Endometrium (tissue), 2 donors: Measurements from ENCODE around the gene EXOC6B.
A peak's percentile ranks its signal among the peaks of the same experiment; 100 is the strongest.
"Not testable (repeated sequence)": the region's sequence is repeated elsewhere in the genome, so short reads cannot be mapped to it uniquely, and the experiment has no call there.

Source experiments
- FAIRE-seq: peaks from 2 replicates; lab custom pipeline; 2012; peaks lifted over from hg19 to GRCh38; lab: Jason Lieb, UNC
- donor health status: control.
- donor health status: control.

EXOC6B gene

GRCh38 chr2:72678024-72678423 lies 147.8 kb downstream of the EXOC6B start:
- no peak for FAIRE-seq

DNA sequence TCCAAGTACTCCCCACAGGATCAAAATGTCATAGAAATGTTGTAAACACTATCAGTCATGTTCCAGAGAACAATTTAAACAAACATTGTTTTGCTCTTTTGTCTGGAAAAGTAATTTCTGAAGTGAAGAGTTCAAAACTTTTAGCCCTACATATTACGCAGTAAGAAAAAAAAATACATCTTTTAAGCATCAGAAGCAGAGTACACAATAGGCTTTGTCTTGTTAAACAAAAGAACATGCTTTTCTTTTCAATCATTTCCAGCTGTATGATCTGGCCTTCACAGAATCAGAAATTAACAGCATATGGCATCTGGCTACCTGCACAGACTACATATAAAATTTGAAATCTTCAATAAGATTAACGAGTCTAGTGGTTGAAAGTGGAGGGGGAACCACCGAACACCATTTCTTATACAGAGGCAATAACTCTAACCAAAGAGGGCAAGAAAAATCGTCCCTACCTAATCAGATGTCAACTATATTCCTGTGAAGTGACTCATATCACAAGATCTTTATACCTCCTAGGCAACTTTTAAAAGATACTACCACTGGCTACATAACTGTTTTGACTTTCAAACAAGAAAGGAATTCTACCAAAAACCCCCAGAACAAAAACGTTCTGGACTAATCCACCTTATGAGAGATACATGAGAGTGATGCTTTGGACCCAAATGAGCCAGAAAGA lies 149.3 kb downstream of the EXOC6B start:
- FAIRE-seq: peak; percentile 90

DNA sequence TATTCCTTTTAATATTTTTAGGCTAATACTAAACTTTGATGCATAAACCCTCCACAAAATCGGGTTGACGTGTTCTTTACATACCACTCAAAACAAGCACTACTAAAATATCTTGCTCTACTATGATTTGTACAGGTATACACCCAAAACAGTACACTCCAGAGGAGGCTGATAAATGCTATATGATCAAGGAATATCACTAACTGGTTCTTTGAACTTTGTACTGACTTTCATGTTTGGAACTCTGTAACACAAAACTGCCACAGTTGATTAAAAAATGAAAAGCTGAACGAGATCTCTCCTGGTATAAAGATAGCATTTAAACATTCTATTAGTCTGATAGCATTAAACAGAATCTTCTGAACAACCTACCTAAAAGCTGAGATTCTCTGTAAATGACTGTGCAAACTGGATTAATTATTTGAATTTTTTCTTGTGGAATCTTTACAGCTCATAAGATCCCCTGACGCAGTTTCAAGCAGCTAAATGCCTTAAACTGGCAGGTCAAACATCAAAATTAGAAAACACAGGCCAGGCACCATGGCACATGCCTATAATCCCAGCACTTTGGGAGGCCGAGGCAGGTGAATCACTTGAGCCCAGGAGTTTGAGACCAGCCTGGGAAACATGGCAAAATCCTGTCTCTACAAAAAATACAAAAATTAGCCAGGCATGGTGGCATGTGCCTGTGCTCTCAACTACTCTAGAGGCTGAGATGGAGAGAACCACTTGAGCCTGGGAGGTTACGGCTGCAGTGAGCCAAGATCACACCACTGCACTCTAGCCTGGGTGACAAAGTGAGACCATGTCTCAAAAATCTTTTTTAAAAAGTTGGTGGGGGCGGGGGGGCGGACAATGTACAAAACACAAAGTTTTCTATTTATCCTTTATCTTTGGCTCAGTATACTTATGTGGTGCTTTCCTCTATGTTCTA lies 150.6 kb downstream of the EXOC6B start:
- no peak for FAIRE-seq

DNA sequence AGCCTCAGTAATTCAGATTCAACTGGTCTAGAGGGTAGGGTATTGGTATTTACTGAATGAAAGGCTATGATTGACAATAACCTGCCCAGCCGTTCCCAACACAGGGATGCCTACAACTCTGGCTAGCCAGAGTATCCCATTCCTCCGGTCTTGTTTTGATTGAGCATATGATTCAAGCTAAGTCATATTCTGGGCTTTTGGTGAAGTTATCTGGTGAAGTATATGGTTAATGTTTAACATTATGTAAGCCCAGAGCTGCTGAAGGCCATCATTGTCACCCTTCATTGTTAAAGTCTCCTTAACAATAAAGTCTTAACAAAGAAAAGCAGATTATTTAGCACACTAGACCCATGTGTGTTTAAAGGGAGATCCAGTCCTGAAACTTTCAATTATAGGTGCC lies 152.6 kb downstream of the EXOC6B start:
- no peak for FAIRE-seq

- no peak for FAIRE-seq
Observed at GRCh38 chr2:72669121-72669520, 156.7 kb downstream of the EXOC6B start.

DNA sequence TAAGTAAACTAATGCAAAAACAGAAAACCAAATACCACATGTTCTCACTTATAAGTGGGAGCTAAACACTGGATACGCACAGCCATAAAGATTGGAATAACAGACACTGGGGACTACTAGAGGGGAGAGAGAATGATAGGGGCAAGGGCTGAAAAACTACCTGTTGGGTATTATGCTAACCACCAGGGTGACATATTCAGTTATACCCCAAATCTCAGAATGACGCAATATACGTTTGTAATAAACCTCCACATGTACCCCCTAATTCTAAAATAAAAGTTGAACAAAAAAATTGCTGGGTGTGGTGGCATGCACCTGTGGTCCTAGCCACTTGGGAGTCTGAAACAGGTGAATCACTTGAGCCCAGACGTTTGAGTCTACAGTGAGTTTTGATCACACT lies 157.2 kb downstream of the EXOC6B start:
- FAIRE-seq: no peak

GRCh38 chr2:72665448-72665847 lies 160.4 kb downstream of the EXOC6B start:
- FAIRE-seq: no peak

DNA sequence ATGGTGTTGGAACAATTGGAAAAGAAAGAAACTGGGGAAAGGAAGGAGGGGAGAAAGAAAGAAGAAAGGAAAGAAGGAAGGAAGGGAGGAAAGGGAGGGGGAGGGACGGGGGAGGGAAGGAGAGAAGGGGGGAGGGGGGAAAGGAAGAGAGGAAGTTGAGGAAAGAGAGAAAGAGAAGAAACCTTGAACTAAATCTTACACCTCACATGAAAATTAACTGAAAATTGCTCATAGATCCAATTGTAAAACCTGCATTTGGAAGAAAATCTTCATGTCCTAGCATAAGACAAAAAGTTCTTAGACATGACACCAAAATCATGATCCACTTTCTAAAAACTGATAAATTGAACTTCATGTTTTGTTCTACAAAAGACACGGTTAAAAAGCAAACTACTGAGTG lies 163.8 kb downstream of the EXOC6B start:
- no peak for FAIRE-seq

- no peak for FAIRE-seq
Observed at GRCh38 chr2:72649810-72650209, 176.0 kb downstream of the EXOC6B start.

- FAIRE-seq: not testable (repeated sequence)
Observed at GRCh38 chr2:72641221-72641620, 184.6 kb downstream of the EXOC6B start.

DNA sequence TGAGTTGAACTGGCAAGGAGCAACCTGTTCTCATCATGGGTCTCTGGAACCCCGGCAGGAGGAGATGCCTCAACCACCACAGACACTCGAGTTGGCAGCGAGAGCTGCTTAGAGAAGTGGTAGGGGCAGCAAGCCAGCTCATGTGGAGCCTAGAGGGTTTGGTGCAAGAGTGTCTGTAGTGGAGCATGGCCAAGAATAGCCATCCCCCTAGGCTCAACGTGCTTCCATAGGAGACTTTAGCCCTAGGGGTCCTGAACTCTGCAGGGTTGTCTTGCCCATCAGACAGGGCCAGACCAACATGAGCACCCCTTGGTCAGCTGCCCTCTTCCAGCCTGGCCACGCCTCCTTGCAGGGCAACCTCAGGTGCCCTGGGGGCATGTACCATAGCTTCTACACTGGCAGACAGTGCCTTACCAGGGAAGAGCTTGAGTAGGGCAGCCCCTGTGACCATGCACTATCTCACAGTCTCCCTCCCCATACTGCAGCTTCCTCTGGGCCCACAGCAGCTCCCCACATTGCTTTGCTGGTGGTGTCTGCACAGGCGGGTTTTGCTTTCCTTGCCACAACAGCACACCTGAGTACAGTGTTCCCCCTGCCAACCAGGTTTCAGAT lies 187.1 kb downstream of the EXOC6B start:
- no peak for FAIRE-seq

DNA sequence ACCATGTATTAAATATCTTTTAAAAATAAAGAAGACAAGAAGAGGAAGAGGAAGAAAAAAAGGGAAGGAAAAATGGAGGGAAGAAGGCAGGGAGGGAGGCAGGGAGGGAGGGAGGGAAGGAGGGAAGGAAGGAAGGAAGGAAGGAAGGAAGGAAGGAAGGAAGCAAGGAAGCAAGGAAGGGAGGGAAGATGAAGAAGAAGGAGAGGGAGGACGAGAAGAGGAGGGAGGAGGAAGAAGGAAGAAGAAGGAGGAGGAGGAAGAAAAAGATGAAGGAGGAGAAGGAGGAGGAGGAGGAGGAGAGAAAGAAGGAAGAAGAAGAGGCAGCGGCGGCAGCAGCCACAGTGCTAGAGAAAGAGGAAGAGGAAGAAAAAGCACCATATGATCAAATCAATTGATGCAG lies 189.6 kb downstream of the EXOC6B start:
- FAIRE-seq: no peak

GRCh38 chr2:72630767-72631166 lies 195.1 kb downstream of the EXOC6B start:
- no peak for FAIRE-seq

- no peak for FAIRE-seq
Observed at GRCh38 chr2:72629062-72629461, 196.8 kb downstream of the EXOC6B start.

GRCh38 chr2:72627083-72627482 lies 198.8 kb downstream of the EXOC6B start:
- no peak for FAIRE-seq

- FAIRE-seq: no peak
Observed at GRCh38 chr2:72625366-72625765, 200.5 kb downstream of the EXOC6B start.

- FAIRE-seq: no peak
Observed at GRCh38 chr2:72623481-72623880, 202.4 kb downstream of the EXOC6B start.

- no peak for FAIRE-seq
Observed at GRCh38 chr2:72619626-72620025, 206.2 kb downstream of the EXOC6B start.

DNA sequence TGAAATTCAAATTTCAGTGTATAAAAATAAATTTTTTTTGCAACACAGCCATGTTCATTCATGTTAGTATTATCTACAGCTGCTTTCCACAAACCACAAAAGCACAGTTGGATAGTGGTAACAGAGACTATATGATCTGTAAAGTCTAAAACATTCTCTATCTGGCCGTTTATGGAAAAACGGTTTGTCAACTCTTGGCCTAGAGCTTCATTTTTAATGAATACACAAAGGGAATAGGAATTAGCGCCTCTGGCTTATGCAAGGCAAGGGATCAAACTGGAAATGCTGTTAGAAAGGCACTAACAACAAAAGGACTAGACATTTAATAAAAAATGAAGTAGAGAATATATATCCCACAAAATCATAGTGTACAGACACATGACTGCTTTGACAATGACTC lies 211.9 kb downstream of the EXOC6B start:
- no peak for FAIRE-seq

DNA sequence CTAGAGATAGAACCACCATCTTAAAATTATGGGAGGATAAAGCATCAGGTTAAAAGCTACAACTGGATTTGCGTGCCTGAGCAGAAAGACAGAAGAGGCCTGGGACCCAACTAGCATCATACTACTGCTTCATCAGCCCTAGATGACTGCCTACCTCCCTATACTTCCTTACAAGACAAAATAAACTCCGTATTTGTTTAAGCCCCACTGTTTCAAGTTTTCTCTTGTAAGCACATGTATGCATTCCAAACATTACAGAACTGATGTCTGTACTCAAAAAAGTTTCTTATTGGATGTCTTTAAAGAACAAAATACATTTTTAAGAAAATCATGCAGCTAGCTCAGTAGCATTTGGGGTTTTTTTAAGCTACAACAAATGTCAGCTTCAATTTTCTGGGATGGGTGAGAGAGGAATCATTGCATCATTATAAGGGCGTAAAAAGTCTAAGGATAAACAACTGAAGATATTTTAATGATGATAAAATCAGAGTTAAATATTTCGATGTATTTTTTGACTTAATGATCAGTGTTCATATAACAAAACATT lies 213.1 kb downstream of the EXOC6B start:
- no peak for FAIRE-seq

DNA sequence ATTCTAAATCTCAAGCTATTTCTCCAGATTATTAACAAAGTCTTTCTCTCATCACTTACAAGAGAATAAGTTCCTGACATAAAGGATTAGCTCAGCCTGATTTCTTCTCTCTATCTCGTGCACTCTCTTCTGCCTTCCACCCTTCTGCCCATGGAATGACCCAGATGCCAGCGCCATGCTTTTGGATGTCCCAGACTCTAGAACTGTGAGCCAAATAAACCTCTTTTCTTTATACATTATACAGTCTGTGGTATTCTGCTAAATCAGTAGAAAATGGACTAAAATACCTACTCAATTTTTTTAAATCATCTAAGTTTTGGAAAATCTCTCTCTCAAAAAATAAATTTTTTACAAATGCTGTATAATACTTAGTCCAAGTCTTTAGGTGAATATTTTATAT lies 218.6 kb downstream of the EXOC6B start:
- FAIRE-seq: no peak

GRCh38 chr2:72605836-72606442 lies 219.9 kb downstream of the EXOC6B start:
- peak; percentile 85 for FAIRE-seq
